Measurements from ENCODE around the gene CNKSR3. TPM values are rescaled to one million over a fixed set of nuclear protein-coding genes. Genes with fewer than 3 reads are reported as not detected.

The CNKSR3 gene
- total and polyA plus RNA-seq, 2 experiments from 2014 or later, result 4.4 to 4.7 TPM

- Histone ChIP-seq H3K4me1 (ENCODE audit: low read depth) (peaks cover 31% of the 10 kb centered on the region), H3K27me3 (no peaks in the 10 kb centered on the region), H3K27ac (no peak overlapping the region), H3K36me3 (no peaks in the 10 kb centered on the region), H3K4me3 (no peak overlapping the region), H3K9me3 (ENCODE audit: low read depth) (no peaks in the 10 kb centered on the region)
- DNase-seq (ENCODE audit: low read depth in 1 of 2, low spot score in 1 of 2), result no peak
- TF ChIP-seq CTCF (IDR thresholded peaks at IDR 0.05; ENCODE audit: low read depth, low read length), result no peak
Measured at GRCh38 chr6:154512201-154512600, 1.7 kb upstream of the CNKSR3 start.

- DNase-seq (ENCODE audit: low read depth in 1 of 2, low spot score in 1 of 2), result no peak
- H3K27me3 ChIP-seq, result no peaks in the 10 kb centered on the region
- H3K36me3 ChIP-seq, result no peaks in the 10 kb centered on the region
- H3K9me3 ChIP-seq (ENCODE audit: low read depth), result no peaks in the 10 kb centered on the region
- H3K4me1 ChIP-seq (ENCODE audit: low read depth), result peaks cover 35% of the 10 kb centered on the region
- no peak overlapping the region for H3K4me3 ChIP-seq
- H3K27ac ChIP-seq, result no peak overlapping the region
- TF ChIP-seq CTCF (IDR thresholded peaks at IDR 0.05; ENCODE audit: low read depth, low read length), result no peak
Measured at GRCh38 chr6:154511791-154512190, 1.3 kb upstream of the CNKSR3 start.

GRCh38 chr6:154509421-154510143, 903 bp downstream of the CNKSR3 start:
- TF ChIP-seq CTCF (IDR thresholded peaks at IDR 0.05; ENCODE audit: low read depth, low read length), result no peak
- peak; percentile 41 to 63 for DNase-seq (ENCODE audit: low read depth in 1 of 2, low spot score in 1 of 2)
- Histone ChIP-seq H3K27me3 (no peaks in the 10 kb centered on the region), H3K36me3 (no peaks in the 10 kb centered on the region), H3K9me3 (ENCODE audit: low read depth) (no peaks in the 10 kb centered on the region), H3K27ac (peak overlapping the region; percentile 88), H3K4me1 (ENCODE audit: low read depth) (peaks cover 36% of the 10 kb centered on the region), H3K4me3 (peak overlapping the region; percentile 59)

GRCh38 chr6:154508573-154509375, 1.7 kb downstream of the CNKSR3 start:
- TF ChIP-seq CTCF (IDR thresholded peaks at IDR 0.05; ENCODE audit: low read depth, low read length), result no peak
- no peak for DNase-seq (ENCODE audit: low read depth in 1 of 2, low spot score in 1 of 2)
- Histone ChIP-seq H3K4me3 (peak overlapping the region; percentile 59), H3K27ac (peak overlapping the region; percentile 88), H3K36me3 (no peaks in the 10 kb centered on the region), H3K9me3 (ENCODE audit: low read depth) (no peaks in the 10 kb centered on the region), H3K4me1 (ENCODE audit: low read depth) (peaks cover 31% of the 10 kb centered on the region), H3K27me3 (no peaks in the 10 kb centered on the region)

GRCh38 chr6:154506991-154507898, 3.2 kb downstream of the CNKSR3 start:
- H3K9me3 ChIP-seq (ENCODE audit: low read depth), result no peaks in the 10 kb centered on the region
- no peak overlapping the region for H3K27ac ChIP-seq
- DNase-seq (ENCODE audit: low read depth in 1 of 2, low spot score in 1 of 2), result no peak
- H3K4me1 ChIP-seq (ENCODE audit: low read depth), result peaks cover 28% of the 10 kb centered on the region
- no peak for TF ChIP-seq CTCF (IDR thresholded peaks at IDR 0.05; ENCODE audit: low read depth, low read length)
- H3K27me3 ChIP-seq, result no peaks in the 10 kb centered on the region
- no peak overlapping the region for H3K4me3 ChIP-seq
- no peaks in the 10 kb centered on the region for H3K36me3 ChIP-seq
